SK-N-SH (cell line): ENCODE measurements around the gene DNAH1. TPM values are rescaled to one million over a fixed set of nuclear protein-coding genes. Genes with fewer than 3 reads are reported as not detected.

Experiments
- CTCF ChIA-PET: fragments of 300-600, 350-600 bp; formaldehyde crosslinking; extraction: SDS; loops from one replicate; lab custom pipeline; 2021; lab: Yijun Ruan, JAX
- POLR2A ChIA-PET: fragments of 350-600 bp; sonication (Branson Sonifier 250); formaldehyde crosslinking; extraction: SDS; loops from one replicate; lab custom pipeline; 2020; ENCODE audit warnings: antibody characterized with exemption, inconsistent platforms; lab: Yijun Ruan, JAX
- DNase-seq: peaks from one replicate; pipeline ENCODE4 v3.0.0; 2012
- H2AFZ ChIP-seq: fragments of 200-600 bp; sonication (generic); 2 replicates; pipeline ENCODE4 v1.8.1; 2016; ENCODE audit warnings: antibody characterized with exemption, mild to moderate bottlenecking, low read depth
- H3F3A ChIP-seq: fragments of 200-600 bp; sonication (generic); replicated peaks from 2 replicates; pipeline ENCODE3; 2016; ENCODE audit warnings: antibody characterized with exemption, mild to moderate bottlenecking; ENCODE audit not compliant: insufficient read depth
- H3K27ac ChIP-seq, 2 experiments: fragments of 200-500 bp in 1 of 2; fragments of 200-600 bp in 1 of 2; sonication (Bioruptor generic) in 1 of 2; sonication (generic), shearing (Covaris generic) in 1 of 2; 2 replicates each; pipeline versions ENCODE4 v1.5.1 to v1.6.1; 2014 to 2016; ENCODE audit warnings: low read depth in 2 of 2, inconsistent platforms in 1 of 2, low read length in 1 of 2, mild to moderate bottlenecking in 1 of 2, mixed read lengths in 1 of 2
- H3K27me3 ChIP-seq: fragments of 200-600 bp; sonication (generic), shearing (Covaris generic); 2 replicates; pipeline ENCODE4 v1.6.1; 2016; ENCODE audit warnings: mixed run types; ENCODE audit not compliant: insufficient read depth
- H3K36me3 ChIP-seq, 2 experiments: fragments of 200-500 bp in 1 of 2; fragments of 200-600 bp in 1 of 2; sonication (Bioruptor generic) in 1 of 2; sonication (generic) in 1 of 2; replicated peaks in 1 of 2; 2 replicates each; pipeline versions ENCODE3 to v1.5.1; 2014 to 2016; ENCODE audit warnings: low read length in 1 of 2, mild to moderate bottlenecking in 1 of 2; ENCODE audit not compliant: insufficient read depth in 2 of 2, control insufficient read depth in 1 of 2
- H3K4me1 ChIP-seq, 2 experiments: fragments of 200-500 bp in 1 of 2; fragments of 200-600 bp in 1 of 2; sonication (Bioruptor generic) in 1 of 2; sonication (generic), shearing (Covaris generic) in 1 of 2; 2 replicates each; pipeline versions ENCODE4 v1.5.1 to v1.6.1; 2014 to 2016; ENCODE audit warnings: low read depth in 1 of 2, low read length in 1 of 2, mixed run types in 1 of 2; ENCODE audit not compliant: insufficient read depth in 2 of 2, control insufficient read depth in 1 of 2
- H3K4me2 ChIP-seq: fragments of 200-600 bp; sonication (generic), shearing (Covaris generic); 2 replicates; pipeline ENCODE4 v1.6.1; 2017; ENCODE audit warnings: mixed run types
- H3K4me3 ChIP-seq, 2 experiments: fragments of 200-500 bp in 1 of 2; fragments of 200-600 bp in 1 of 2; sonication (Bioruptor generic) in 1 of 2; sonication (generic), shearing (Covaris generic) in 1 of 2; 2 replicates each; pipeline versions ENCODE4 v1.5.1 to v1.8.1; 2014 to 2016; ENCODE audit warnings: low read depth in 2 of 2, inconsistent platforms in 1 of 2, low read length in 1 of 2, mild to moderate bottlenecking in 1 of 2, mixed read lengths in 1 of 2, moderate library complexity in 1 of 2
- H3K79me2 ChIP-seq: fragments of 200-600 bp; sonication (generic); 2 replicates; pipeline ENCODE4 v1.8.1; 2017; ENCODE audit warnings: mild to moderate bottlenecking; ENCODE audit not compliant: insufficient read depth
- H3K9ac ChIP-seq: fragments of 200-600 bp; sonication (generic); 2 replicates; pipeline ENCODE4 v1.6.1; 2017; ENCODE audit warnings: mixed run types
- H3K9me2 ChIP-seq: fragments of 200-600 bp; sonication (generic); 2 replicates; pipeline ENCODE4 v1.6.1; 2017; ENCODE audit warnings: mixed run types
- H3K9me3 ChIP-seq: fragments of 200-600 bp; sonication (generic); 2 replicates; pipeline ENCODE4 v1.6.1; 2017; ENCODE audit warnings: mixed run types, mild to moderate bottlenecking, moderate library complexity
- H4K20me1 ChIP-seq: fragments of 200-600 bp; sonication (generic); 2 replicates; pipeline ENCODE4 v1.6.1; 2017; ENCODE audit warnings: mild to moderate bottlenecking, mixed run types; ENCODE audit not compliant: insufficient read depth
- CTCF ChIP-seq: fragments of 200-600 bp; sonication (generic); IDR thresholded peaks from 2 replicates; pipeline ENCODE4 v1.6.1; 2017; ENCODE audit warnings: antibody characterized with exemption, mild to moderate bottlenecking, moderate library complexity
- ELF1 ChIP-seq: IDR thresholded peaks from 2 replicates; pipeline ENCODE4 v1.4.0; 2012
- EP300 ChIP-seq, 2 experiments: IDR thresholded peaks; 2 replicates each; pipeline versions ENCODE4 v1.4.0 to v1.6.1; 2012; ENCODE audit warnings: borderline replicate concordance in 1 of 2, low read depth in 1 of 2, low read length in 1 of 2
- FOXJ3 ChIP-seq: sonication (generic); formaldehyde crosslinking; IDR thresholded peaks from 2 replicates; pipeline ENCODE4 v1.5.1; 2020; ENCODE audit warnings: mild to moderate bottlenecking, missing genetic modification reagents
- FOXM1 ChIP-seq: IDR thresholded peaks from 2 replicates; pipeline ENCODE4 v1.4.0; 2012; ENCODE audit warnings: low read depth, mild to moderate bottlenecking
- JUND ChIP-seq: IDR thresholded peaks from 2 replicates; pipeline ENCODE4 v1.4.0; 2012
- PBX3 ChIP-seq: IDR thresholded peaks from 2 replicates; pipeline ENCODE4; 2012
- RCOR1 ChIP-seq: fragments of 150-350 bp; IDR thresholded peaks from 2 replicates; pipeline ENCODE4 v1.6.1; 2017; ENCODE audit warnings: antibody characterized with exemption, low read length
- REST ChIP-seq: IDR thresholded peaks from 2 replicates; pipeline ENCODE4 v1.6.1; 2012; ENCODE audit warnings: mild to moderate bottlenecking, low read depth, low read length, moderate library complexity
- RFX5 ChIP-seq: IDR thresholded peaks from 2 replicates; pipeline ENCODE4 v1.6.1; 2012; ENCODE audit warnings: mild to moderate bottlenecking, improper control_type of control experiment, low read length
- SIN3A ChIP-seq: IDR thresholded peaks from 2 replicates; pipeline ENCODE4 v1.6.1; 2012; ENCODE audit warnings: low read depth, mild to moderate bottlenecking, low read length, moderate library complexity, borderline replicate concordance
- TEAD4 ChIP-seq: IDR thresholded peaks from 2 replicates; pipeline ENCODE4 v1.4.0; 2012; ENCODE audit warnings: mild to moderate bottlenecking, borderline replicate concordance; ENCODE audit not compliant: insufficient read depth
- WGBS: methylation state at CpG from one replicate; pipeline ENCODE4 v1.1.6; 2017; ENCODE audit warnings: low lambda C conversion rate; 5-methylcytosine and 5-hydroxymethylcytosine counted together
- polyA plus RNA-seq, 3 experiments: library from polyadenylated mRNA; depleted of rRNA; stranded (reverse); fragments of >200 nt; gene quantifications; 2 replicates each; pipeline ENCODE4 v1.2.3, GENCODE V29; 2012
- TF ChIP-seq, protein P1 (sequence below): IDR thresholded peaks from 2 replicates; pipeline ENCODE4 v1.4.0; 2012; ENCODE audit warnings: low read depth, borderline replicate concordance

DNAH1 gene
- polyA plus RNA-seq, 1 of the 3 experiments (the other 2 are of a cell fraction) = 5.1 TPM

- H3K27ac ChIP-seq = no peak overlapping the region
- WGBS = 95% methylated on average over 15 of the region's 19 CpGs
- H3K9me3 ChIP-seq = no peaks in the 10 kb centered on the region
- POLR2A ChIA-PET = no interaction called here
- H3K4me1 ChIP-seq = no peaks in the 10 kb centered on the region
- H3K79me2 ChIP-seq = no peaks in the 10 kb centered on the region
- no peak overlapping the region for H2AFZ ChIP-seq
- TF ChIP-seq RFX5 = no peak
- no peak for TF ChIP-seq FOXJ3 (CRISPR knock-in tag)
- TF ChIP-seq ELF1 = no peak
- no peak for TF ChIP-seq RCOR1
- TF ChIP-seq SIN3A = no peak
- TF ChIP-seq FOXM1 = no peak
- no peak for TF ChIP-seq PBX3
- no peak overlapping the region for H3K4me3 ChIP-seq
- no peak overlapping the region for H3K4me2 ChIP-seq
- H4K20me1 ChIP-seq = no peaks in the 10 kb centered on the region
- no peaks in the 10 kb centered on the region for H3K36me3 ChIP-seq
- no peak overlapping the region for H3K9ac ChIP-seq
- CTCF ChIA-PET = interaction anchor here (1.5 to 2.1 kb wide), 4 partner anchors 10 to 144 kb away, joined by 3 to 8 read pairs (median 5); no protein-coding TSS in a partner anchor
- H3K27me3 ChIP-seq = no peaks in the 10 kb centered on the region
- H3K9me2 ChIP-seq = no peaks in the 10 kb centered on the region
- no peaks in the 10 kb centered on the region for H3F3A ChIP-seq
- no peak for DNase-seq
These were observed 48.4 kb downstream of the DNAH1 start for GRCh38 chr3:52364322-52365035.

GRCh38 chr3:52366527-52366926 is 50.4 kb downstream of the DNAH1 start:
- no peak for DNase-seq
- H3K9me2 ChIP-seq = no peaks in the 10 kb centered on the region
- H3K9ac ChIP-seq = no peak overlapping the region
- H3K36me3 ChIP-seq = no peaks in the 10 kb centered on the region
- no peak overlapping the region for H3K27ac ChIP-seq
- H3K4me1 ChIP-seq = no peaks in the 10 kb centered on the region; a peak in 1 of 4 replicates
- H3K79me2 ChIP-seq = no peaks in the 10 kb centered on the region
- H3K27me3 ChIP-seq = no peaks in the 10 kb centered on the region
- no peaks in the 10 kb centered on the region for H4K20me1 ChIP-seq
- no peaks in the 10 kb centered on the region for H3F3A ChIP-seq
- H3K9me3 ChIP-seq = no peaks in the 10 kb centered on the region
- no peak overlapping the region for H3K4me3 ChIP-seq
- 90% methylated on average over 2 of the region's 10 CpGs for WGBS
- CTCF ChIA-PET = interaction anchor here (0.5 kb wide), 1 partner anchor 27 kb away, joined by 3 read pairs; no protein-coding TSS in a partner anchor
- no peak overlapping the region for H3K4me2 ChIP-seq
- POLR2A ChIA-PET = no interaction called here
- TF ChIP-seq CTCF = no peak
- TF ChIP-seq JUND = no peak
- TF ChIP-seq, protein P1, sequence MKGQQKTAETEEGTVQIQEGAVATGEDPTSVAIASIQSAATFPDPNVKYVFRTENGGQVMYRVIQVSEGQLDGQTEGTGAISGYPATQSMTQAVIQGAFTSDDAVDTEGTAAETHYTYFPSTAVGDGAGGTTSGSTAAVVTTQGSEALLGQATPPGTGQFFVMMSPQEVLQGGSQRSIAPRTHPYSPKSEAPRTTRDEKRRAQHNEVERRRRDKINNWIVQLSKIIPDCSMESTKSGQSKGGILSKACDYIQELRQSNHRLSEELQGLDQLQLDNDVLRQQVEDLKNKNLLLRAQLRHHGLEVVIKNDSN = no peak
- no peak for TF ChIP-seq TEAD4
- TF ChIP-seq FOXM1 = no peak
- no peak for TF ChIP-seq EP300 (IDR thresholded peaks at IDR 0.05; ENCODE audit: borderline replicate concordance in 1 of 2, low read depth in 1 of 2, low read length in 1 of 2)
- TF ChIP-seq REST = no peak
- TF ChIP-seq, all 33 proteins: peak for 0
- no peak overlapping the region for H2AFZ ChIP-seq
